H7 (cell line): ENCODE results near the gene GRK2. TPM values are rescaled to one million over a fixed set of nuclear protein-coding genes. Genes with fewer than 3 reads are reported as not detected.

Experiments used
- total RNA-seq: library from RNA; depleted of rRNA; stranded (reverse); fragments of >200 nt; shearing (Covaris generic); gene quantifications from 2 replicates; pipeline ENCODE4 v1.2.3, GENCODE V29; 2014; rRNA removed

Gene GRK2
- total RNA-seq, 1 experiment from 2014 or later: 73.8 TPM

Other genes starting within 250 kb of the GRK2 start
- 2.3 and 2.8 TPM in 2 replicates for gene SYT12, start 243.3 kb upstream of the GRK2 start, total RNA-seq
- gene RHOD, start 209.6 kb upstream of the GRK2 start, total RNA-seq: 8.7 and 15.7 TPM in 2 replicates
- 29.2 and 36.2 TPM in 2 replicates for gene KDM2A, start 147.2 kb upstream of the GRK2 start, total RNA-seq
- gene ANKRD13D, start 22.8 kb downstream of the GRK2 start, total RNA-seq: 29.1 and 32.2 TPM in 2 replicates
- 23.6 and 30.2 TPM in 2 replicates for gene SSH3, start 37.1 kb downstream of the GRK2 start, total RNA-seq
- gene POLD4, start 87.1 kb downstream of the GRK2 start, total RNA-seq: 49.8 and 53.9 TPM in 2 replicates
- 3.7 and 4.4 TPM in 2 replicates for gene CLCF1, start 107.1 kb downstream of the GRK2 start, total RNA-seq
- 20.2 and 27.0 TPM in 2 replicates for gene RAD9A, start 125.5 kb downstream of the GRK2 start, total RNA-seq
- gene PPP1CA, start 135.4 kb downstream of the GRK2 start, total RNA-seq: 246 and 314 TPM in 2 replicates
- gene TBC1D10C, start 137.6 kb downstream of the GRK2 start, total RNA-seq: 0.44 and 0.52 TPM in 2 replicates
- gene CARNS1, start 149.2 kb downstream of the GRK2 start, total RNA-seq: 0.07 and 0.17 TPM in 2 replicates
- gene RPS6KB2, start 162.0 kb downstream of the GRK2 start, total RNA-seq: 88.9 and 90.2 TPM in 2 replicates
- gene PTPRCAP, start 171.2 kb downstream of the GRK2 start, total RNA-seq: 0.74 and 2.6 TPM in 2 replicates
- 116 and 134 TPM in 2 replicates for gene CORO1B, start 177.0 kb downstream of the GRK2 start, total RNA-seq
- gene GPR152, start 186.3 kb downstream of the GRK2 start, total RNA-seq: not detected in 2 replicates
- not detected in 2 replicates for gene CABP4, start 188.9 kb downstream of the GRK2 start, total RNA-seq
- gene TMEM134, start 202.8 kb downstream of the GRK2 start, total RNA-seq: 34.9 and 51.7 TPM in 2 replicates
- gene AIP, start 216.6 kb downstream of the GRK2 start, total RNA-seq: 40.8 and 51.2 TPM in 2 replicates
- gene PITPNM1, start 238.9 kb downstream of the GRK2 start, total RNA-seq: 36.9 and 37.5 TPM in 2 replicates
- 28.6 and 38.1 TPM in 2 replicates for gene CDK2AP2, start 241.7 kb downstream of the GRK2 start, total RNA-seq